PC-9 (cell line): ENCODE measurements around the gene PHC3. TPM values are rescaled to one million over a fixed set of nuclear protein-coding genes. Genes with fewer than 3 reads are reported as not detected.

ENCODE experiments used
- BruUV-seq: library from RNA; stranded (reverse); fragments of 400-500 nt; replicated peaks from 2 replicates; lab custom pipeline; 2021; lab: Mats Ljungman, UMichigan
- CTCF ChIA-PET: fragments of 300-600 bp; sonication (Branson Sonifier 250); formaldehyde crosslinking; loops from one replicate; lab custom pipeline; 2022; ENCODE audit warnings: antibody characterized with exemption; lab: Charles Lee
- POLR2A ChIA-PET: fragments of 300-600 bp; sonication (Branson Sonifier 250); formaldehyde crosslinking; loops from one replicate; lab custom pipeline; 2022; ENCODE audit warnings: antibody characterized with exemption; ENCODE audit not compliant: unreplicated experiment; lab: Charles Lee
- DNase-seq, 2 experiments: peaks; one replicate each; pipeline versions ENCODE4 v3.0.0 to v3.0.0-alpha.2; 2015 to 2022; ENCODE audit warnings: mixed read lengths in 1 of 2
- H2AFZ ChIP-seq: fragments of 200-600 bp; sonication (generic); 2 replicates; pipeline ENCODE4 v1.8.1; 2017; ENCODE audit warnings: antibody characterized with exemption
- H3F3A ChIP-seq: fragments of 200-600 bp; sonication (generic); 2 replicates; pipeline ENCODE4 v1.8.1; 2017; ENCODE audit warnings: antibody characterized with exemption, mild to moderate bottlenecking, low read depth; ENCODE audit not compliant: insufficient read depth
- H3K27ac ChIP-seq: fragments of 200-600 bp; sonication (generic); 2 replicates; pipeline ENCODE4 v1.6.1; 2016; ENCODE audit warnings: mixed run types
- H3K27me3 ChIP-seq: fragments of 200-600 bp; sonication (generic); 2 replicates; pipeline ENCODE4 v1.6.1; 2016; ENCODE audit warnings: low read depth, mixed run types; ENCODE audit not compliant: insufficient read depth
- H3K36me3 ChIP-seq: fragments of 200-600 bp; sonication (generic); 2 replicates; pipeline ENCODE4 v1.6.1; 2016; ENCODE audit warnings: low read depth, mixed run types
- H3K4me1 ChIP-seq: fragments of 200-600 bp; sonication (generic); replicated peaks from 2 replicates; pipeline ENCODE4 v1.6.1; 2016; ENCODE audit warnings: mixed run types; ENCODE audit not compliant: insufficient read depth
- H3K4me2 ChIP-seq: fragments of 200-600 bp; sonication (generic); 2 replicates; pipeline ENCODE4 v1.6.1; 2017; ENCODE audit warnings: mixed run types
- H3K4me3 ChIP-seq: fragments of 200-600 bp; sonication (generic); 2 replicates; pipeline ENCODE4 v1.6.1; 2016; ENCODE audit warnings: mixed run types
- H3K79me2 ChIP-seq: fragments of 200-600 bp; sonication (generic); 2 replicates; pipeline ENCODE4 v1.6.1; 2017; ENCODE audit warnings: low read depth, mixed run types
- H3K9me2 ChIP-seq: fragments of 200-600 bp; sonication (generic); 2 replicates; pipeline ENCODE4 v1.8.1; 2017; ENCODE audit warnings: mild to moderate bottlenecking; ENCODE audit not compliant: insufficient read depth
- H3K9me3 ChIP-seq: fragments of 200-600 bp; sonication (generic); 2 replicates; pipeline ENCODE4 v1.8.1; 2016; ENCODE audit warnings: low read depth; ENCODE audit not compliant: insufficient read depth
- H4K20me1 ChIP-seq: fragments of 200-600 bp; sonication (generic); 2 replicates; pipeline ENCODE4 v1.8.1; 2017; ENCODE audit not compliant: insufficient read depth
- CTCF ChIP-seq: fragments of 200-600 bp; sonication (generic); conservative IDR thresholded peaks from 2 replicates; pipeline ENCODE4 v1.6.1; 2017; ENCODE audit warnings: mixed run types, antibody characterized with exemption, mild to moderate bottlenecking, moderate library complexity
- EZH2 ChIP-seq: fragments of 200-600 bp; sonication (generic); IDR thresholded peaks from 2 replicates; pipeline ENCODE4 v1.8.0; 2017; ENCODE audit warnings: antibody characterized with exemption, low read depth
- intact Hi-C: fragments of 100-400 bp; cut with micrococcal nuclease; formaldehyde crosslinking; loops from one replicate; pipeline ENCODE4 v1.10.0; 2022; ENCODE audit not compliant: unreplicated experiment
- total RNA-seq: library from RNA; stranded (reverse); gene quantifications from 2 replicates; pipeline ENCODE4 v1.2.3, GENCODE V29; 2021

The PHC3 gene
- total RNA-seq, 1 experiment from 2014 or later = 80.8 TPM

DNA sequence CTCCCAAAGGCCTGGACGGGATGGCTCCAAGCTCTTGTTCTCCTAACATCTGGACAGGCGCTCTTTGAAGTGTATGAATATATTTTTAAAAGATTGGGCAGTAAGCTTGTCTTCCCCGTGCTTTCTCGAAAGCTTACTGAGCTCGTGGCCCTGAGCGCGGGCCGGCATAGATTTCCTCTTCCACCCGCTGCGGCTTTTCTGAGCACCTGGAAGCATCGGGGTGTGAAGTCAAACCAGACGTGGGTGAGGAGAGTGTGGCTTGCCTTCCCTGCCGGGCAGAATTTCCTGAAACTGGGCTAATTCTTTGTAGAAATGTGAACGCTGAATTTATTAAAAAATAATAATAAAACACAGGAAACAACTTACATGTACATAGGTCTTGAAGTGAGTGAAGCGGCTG lies 117.8 kb downstream of the PHC3 start:
- ChIA-PET CTCF (no interaction called here), POLR2A (no interaction called here)

DNA sequence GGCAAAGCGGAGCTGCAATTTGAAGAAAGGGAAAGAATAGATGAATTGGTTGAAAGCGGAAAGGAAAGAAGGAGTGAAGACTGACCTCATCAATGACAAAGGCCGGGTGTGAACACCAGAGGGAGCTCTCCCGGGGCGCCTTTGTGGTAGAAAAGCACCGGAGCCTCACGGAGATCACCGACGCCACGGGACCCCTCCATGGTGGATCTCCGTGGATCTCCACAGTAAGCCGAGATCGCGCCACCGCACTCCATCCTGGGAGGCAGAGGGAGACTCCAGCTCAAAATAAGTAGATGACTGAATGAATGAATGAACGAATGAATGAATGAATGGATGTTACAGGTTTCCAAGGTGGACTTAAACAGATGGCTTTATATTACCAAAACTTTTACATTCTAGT lies 118.8 kb downstream of the PHC3 start:
- intact Hi-C loops = no loop called here
- ChIA-PET CTCF (no interaction called here), POLR2A (no interaction called here)

More for the DNA sequence above, 117.8 kb downstream of the PHC3 start:
- no peak for TF ChIP-seq EZH2
- TF ChIP-seq CTCF = no peak
- H3K9me2 ChIP-seq = no peaks in the 10 kb centered on the region
- no peak overlapping the region for H3K4me3 ChIP-seq
- H4K20me1 ChIP-seq = no peaks in the 10 kb centered on the region
- no peak for DNase-seq
- no peaks in the 10 kb centered on the region for H3K4me1 ChIP-seq
- no TSS peak for BruUV-seq
- no peak overlapping the region for H2AFZ ChIP-seq
- intact Hi-C loops = no loop called here
- H3K79me2 ChIP-seq = no peaks in the 10 kb centered on the region
- no peaks in the 10 kb centered on the region for H3F3A ChIP-seq
- H3K4me2 ChIP-seq = no peak overlapping the region
- H3K27me3 ChIP-seq = no peaks in the 10 kb centered on the region
- H3K27ac ChIP-seq = no peak overlapping the region
- H3K36me3 ChIP-seq = no peaks in the 10 kb centered on the region
- H3K9me3 ChIP-seq = no peaks in the 10 kb centered on the region

GRCh38 chr3:170062068-170062467 lies 119.5 kb downstream of the PHC3 start:
- no TSS peak for BruUV-seq
- Histone ChIP-seq H3K9me2 (no peaks in the 10 kb centered on the region), H3K4me3 (no peak overlapping the region), H3K79me2 (no peaks in the 10 kb centered on the region), H3K27ac (no peak overlapping the region), H3K4me2 (no peak overlapping the region), H3K36me3 (no peaks in the 10 kb centered on the region), H3K9me3 (no peaks in the 10 kb centered on the region), H3K4me1 (no peaks in the 10 kb centered on the region), H3F3A (no peaks in the 10 kb centered on the region), H3K27me3 (no peaks in the 10 kb centered on the region), H4K20me1 (no peaks in the 10 kb centered on the region), H2AFZ (no peak overlapping the region)
- DNase-seq = no peak
- no peak for TF ChIP-seq CTCF
- TF ChIP-seq EZH2 = no peak
- POLR2A ChIA-PET = no interaction called here
- CTCF ChIA-PET = no interaction called here
- intact Hi-C loops = no loop called here

More for the DNA sequence above, 118.8 kb downstream of the PHC3 start:
- no peaks in the 10 kb centered on the region for H3K79me2 ChIP-seq
- no peaks in the 10 kb centered on the region for H3K36me3 ChIP-seq
- no peaks in the 10 kb centered on the region for H3K9me3 ChIP-seq
- no peak overlapping the region for H3K27ac ChIP-seq
- H3K4me2 ChIP-seq = no peak overlapping the region
- H3K9me2 ChIP-seq = no peaks in the 10 kb centered on the region
- no peaks in the 10 kb centered on the region for H3K4me1 ChIP-seq
- H2AFZ ChIP-seq = no peak overlapping the region
- no peak for DNase-seq
- no TSS peak for BruUV-seq
- no peak overlapping the region for H3K4me3 ChIP-seq
- no peaks in the 10 kb centered on the region for H3K27me3 ChIP-seq
- TF ChIP-seq CTCF = peak; percentile 39; the same call in 1 of the 2 replicates
- TF ChIP-seq EZH2 = no peak
- H4K20me1 ChIP-seq = no peaks in the 10 kb centered on the region
- no peaks in the 10 kb centered on the region for H3F3A ChIP-seq
